Erythroblast (primary cell): Measurements from ENCODE around the gene FNBP1L.

Experiments
- DNase-seq, 2 experiments: peaks; one replicate each; lab custom pipeline; 2025; lab: John Stamatoyannopoulos, UW
- GATA1 ChIP-seq: IDR thresholded peaks from 2 replicates; pipeline ENCODE4 v1.6.1; 2011; ENCODE audit warnings: low read depth, mild to moderate bottlenecking, control low read depth, low read length, moderate library complexity
- POLR2A ChIP-seq: IDR thresholded peaks from 2 replicates; pipeline ENCODE4 v1.6.1; 2011; ENCODE audit warnings: mild to moderate bottlenecking, low read length

FNBP1L gene

DNA sequence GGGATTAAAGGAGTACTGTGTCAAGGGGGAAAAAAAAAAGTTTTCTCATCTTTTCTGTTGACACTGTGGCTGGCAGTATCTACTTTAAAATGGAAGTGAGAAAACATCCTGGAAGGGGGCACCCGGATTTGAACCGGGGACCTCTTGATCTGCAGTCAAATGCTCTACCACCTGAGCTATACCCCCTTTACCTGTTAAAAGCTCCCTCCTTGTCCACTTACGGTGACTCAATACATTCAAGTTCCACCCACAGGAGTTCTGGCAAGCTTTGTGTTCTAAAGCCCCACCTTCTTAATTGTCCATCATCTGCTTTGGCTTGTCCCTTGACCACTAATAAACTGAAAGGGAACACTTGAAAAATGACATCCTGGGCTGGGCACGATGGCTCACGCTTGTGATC lies 68.2 kb downstream of the FNBP1L start:
- TF ChIP-seq GATA1 (no peak), POLR2A (no peak)
- peak in 1 of 2 experiments; percentile 9 for DNase-seq

- TF ChIP-seq GATA1 (no peak), POLR2A (no peak)
- DNase-seq, result no peak
These were observed 70.6 kb downstream of the FNBP1L start for GRCh38 chr1:93518516-93518915.

DNA sequence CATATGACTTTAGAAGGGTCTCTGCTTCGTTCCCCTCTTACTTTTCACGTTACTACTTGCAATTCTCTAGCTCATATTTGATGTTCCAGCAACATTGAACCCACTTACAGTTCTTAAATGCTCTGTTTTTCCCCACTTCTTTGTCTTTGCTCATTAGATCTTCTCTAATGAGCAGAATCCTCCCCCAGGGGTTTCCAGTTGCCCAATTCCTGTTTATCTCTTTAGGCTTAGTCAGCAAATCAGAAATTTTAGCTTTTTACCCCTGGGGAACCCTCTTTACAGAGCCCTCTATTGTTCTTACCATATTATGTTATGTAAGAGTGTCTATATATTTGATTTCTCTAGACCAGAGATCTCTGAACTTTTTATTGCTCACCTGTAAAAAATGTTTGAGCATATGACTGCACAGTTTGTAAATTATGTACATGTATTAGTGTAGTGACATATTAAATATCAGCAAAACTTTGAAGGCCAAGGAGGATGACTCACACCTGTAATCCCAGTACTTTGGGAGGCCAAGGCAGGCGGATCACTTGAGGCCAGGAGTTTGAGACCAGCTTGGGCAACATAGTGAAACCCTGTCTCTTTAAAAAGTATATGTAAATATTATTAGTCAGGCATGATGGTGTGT lies 71.4 kb downstream of the FNBP1L start:
- TF ChIP-seq GATA1, result no peak
- TF ChIP-seq POLR2A, result no peak
- DNase-seq, result peak in 1 of 2 experiments; percentile 34

DNA sequence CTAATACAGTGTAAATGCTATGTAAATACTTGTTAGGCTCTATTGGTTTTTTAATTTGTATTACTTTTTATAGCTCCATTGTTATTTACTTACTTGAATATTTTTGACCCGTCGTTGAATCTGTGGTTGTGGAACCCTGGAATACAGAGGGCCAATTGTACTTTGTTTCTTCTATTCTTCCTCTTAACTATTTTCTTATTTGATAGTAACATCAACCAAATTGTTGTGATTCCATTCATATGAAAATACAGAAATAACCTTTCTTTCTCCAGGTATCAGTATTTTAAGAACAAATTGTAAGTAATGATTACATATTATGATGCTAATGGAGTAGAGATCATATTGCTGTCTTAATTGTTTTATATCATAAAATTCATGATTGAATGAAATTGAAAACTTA lies 73.7 kb downstream of the FNBP1L start:
- DNase-seq, result no peak
- no peak for TF ChIP-seq GATA1
- no peak for TF ChIP-seq POLR2A

DNA sequence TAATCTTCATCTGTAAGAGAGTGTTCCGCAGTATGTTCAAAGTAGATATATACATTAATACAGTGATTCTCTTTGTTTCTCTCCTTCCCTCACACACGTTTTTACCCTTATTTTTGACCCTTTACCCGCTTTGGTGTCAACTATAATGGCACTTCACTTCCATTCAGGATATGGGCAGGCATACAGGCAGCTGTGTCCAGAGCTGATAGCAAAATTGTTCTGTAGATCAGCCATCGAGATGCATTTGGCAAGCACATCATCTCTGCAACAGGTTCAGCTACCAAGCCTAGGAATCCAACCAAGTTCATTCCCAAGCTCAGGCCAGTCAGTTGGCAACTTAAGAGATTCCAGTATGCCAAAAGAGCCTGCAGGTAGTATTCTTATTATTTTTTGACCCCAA lies 74.8 kb downstream of the FNBP1L start:
- TF ChIP-seq POLR2A (no peak), GATA1 (no peak)
- no peak for DNase-seq

DNA sequence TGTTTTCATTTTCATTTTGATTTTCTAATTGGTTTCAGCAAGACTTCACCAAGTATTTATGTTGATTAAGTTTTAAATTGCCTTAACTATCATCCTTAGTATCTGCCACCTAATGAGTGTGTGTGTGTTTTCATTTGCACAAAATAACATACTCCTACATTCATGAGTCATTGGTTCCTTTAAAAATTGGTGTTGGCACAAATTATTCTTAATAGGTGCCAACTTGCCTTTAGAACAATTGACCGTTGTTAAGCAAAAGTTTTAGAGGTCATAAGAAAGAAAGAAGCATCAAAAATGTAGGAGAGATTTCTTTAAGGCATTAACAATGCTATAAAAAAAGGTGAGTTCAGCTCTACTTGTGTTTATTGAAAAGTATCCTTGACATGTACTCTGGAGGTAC lies 77.5 kb downstream of the FNBP1L start:
- DNase-seq, result no peak
- TF ChIP-seq POLR2A (no peak), GATA1 (no peak)

GRCh38 chr1:93526431-93526830 lies 78.5 kb downstream of the FNBP1L start:
- no peak for DNase-seq
- TF ChIP-seq POLR2A, result no peak
- TF ChIP-seq GATA1, result no peak

DNA sequence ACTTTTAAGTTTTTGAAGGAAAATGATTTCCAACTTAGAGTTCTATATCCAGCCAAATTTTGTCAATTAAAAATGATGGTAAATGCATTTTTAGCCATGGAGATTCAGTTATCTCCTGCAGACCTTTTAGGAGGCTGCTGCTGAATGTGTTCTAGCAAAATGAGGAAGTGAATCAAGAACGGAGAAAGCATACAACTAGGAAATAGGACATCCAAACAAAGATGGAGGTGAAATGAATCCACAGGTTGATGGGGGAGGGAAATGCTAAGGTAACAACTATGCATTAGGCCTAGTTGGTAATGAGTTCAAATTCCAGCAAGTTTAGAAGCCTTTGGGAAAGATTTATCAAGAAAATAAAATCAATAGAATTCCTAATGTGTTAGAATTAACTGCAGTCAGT lies 80.5 kb downstream of the FNBP1L start:
- no peak for DNase-seq
- TF ChIP-seq GATA1, result no peak
- TF ChIP-seq POLR2A, result no peak

GRCh38 chr1:93531193-93531592 lies 83.3 kb downstream of the FNBP1L start:
- TF ChIP-seq POLR2A (no peak), GATA1 (no peak)

GRCh38 chr1:93532780-93533378 lies 85.0 kb downstream of the FNBP1L start:
- no peak for DNase-seq
- TF ChIP-seq GATA1 (no peak), POLR2A (no peak)

More at GRCh38 chr1:93531193-93531592, 83.3 kb downstream of the FNBP1L start:
- no peak for DNase-seq

- DNase-seq, result no peak
- TF ChIP-seq GATA1, result no peak
- TF ChIP-seq POLR2A, result no peak
These were observed 85.8 kb downstream of the FNBP1L start for GRCh38 chr1:93533677-93534076.

GRCh38 chr1:93537396-93537795 lies 89.5 kb downstream of the FNBP1L start:
- TF ChIP-seq POLR2A, result no peak
- TF ChIP-seq GATA1, result no peak
- no peak for DNase-seq

- TF ChIP-seq GATA1, result no peak
- no peak for TF ChIP-seq POLR2A
- no peak for DNase-seq
These were observed 90.0 kb downstream of the FNBP1L start for GRCh38 chr1:93537924-93538323.

- TF ChIP-seq GATA1 (no peak), POLR2A (no peak)
- DNase-seq, result no peak
These were observed 93.1 kb downstream of the FNBP1L start for GRCh38 chr1:93541045-93541444.

DNA sequence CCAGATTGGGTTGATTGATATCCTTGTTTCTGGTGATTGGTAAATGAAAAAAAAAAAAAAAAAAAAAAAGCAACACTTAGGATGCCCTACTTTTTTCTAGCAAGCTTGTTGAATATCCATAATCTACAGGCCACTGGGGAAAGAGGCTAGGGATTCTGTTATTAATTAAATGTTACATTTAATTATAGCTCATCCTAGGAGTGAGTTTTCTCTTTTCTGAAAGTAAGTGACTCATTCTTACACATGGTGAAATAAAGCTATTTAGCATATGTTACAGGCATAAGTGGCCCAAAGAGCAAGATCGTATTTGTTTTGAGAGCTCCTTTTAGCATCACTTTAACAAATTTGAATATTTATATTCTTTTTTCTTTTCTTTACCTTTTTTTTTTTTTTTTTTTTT lies 94.5 kb downstream of the FNBP1L start:
- TF ChIP-seq POLR2A (no peak), GATA1 (no peak)
- DNase-seq, result no peak
